SH-SY5Y (cell line): ENCODE measurements around the gene PLBD1.

ENCODE experiments used
- GATA2 ChIP-seq: IDR thresholded peaks from 2 replicates; pipeline ENCODE4 v1.6.1; 2011; ENCODE audit warnings: mild to moderate bottlenecking, low read depth, low read length
- GATA3 ChIP-seq: IDR thresholded peaks from 2 replicates; pipeline ENCODE4 v1.6.1; 2011; ENCODE audit warnings: low read depth, mild to moderate bottlenecking, low read length, moderate library complexity

Gene PLBD1

GRCh38 chr12:14577344-14577743, 9.7 kb upstream of the PLBD1 start:
- TF ChIP-seq GATA3 (no peak), GATA2 (no peak)

- TF ChIP-seq GATA2 (no peak), GATA3 (no peak)
Observed at GRCh38 chr12:14576896-14577295, 9.2 kb upstream of the PLBD1 start.

GRCh38 chr12:14575585-14575984, 7.9 kb upstream of the PLBD1 start:
- TF ChIP-seq GATA2 (no peak), GATA3 (no peak)

GRCh38 chr12:14573118-14573517, 5.4 kb upstream of the PLBD1 start:
- TF ChIP-seq GATA2, result no peak
- TF ChIP-seq GATA3, result no peak

GRCh38 chr12:14572401-14572800, 4.7 kb upstream of the PLBD1 start:
- no peak for TF ChIP-seq GATA2
- no peak for TF ChIP-seq GATA3

- TF ChIP-seq GATA3 (no peak), GATA2 (no peak)
Observed at GRCh38 chr12:14571779-14572178, 4.1 kb upstream of the PLBD1 start.

GRCh38 chr12:14570231-14570630, 2.5 kb upstream of the PLBD1 start:
- TF ChIP-seq GATA2, result no peak
- TF ChIP-seq GATA3, result no peak

GRCh38 chr12:14564336-14564959, 3.2 kb downstream of the PLBD1 start:
- no peak for TF ChIP-seq GATA3
- peak; percentile 49; the same call in 1 of the 2 replicates for TF ChIP-seq GATA2

- TF ChIP-seq GATA3 (no peak), GATA2 (no peak)
Observed at GRCh38 chr12:14563046-14563445, 4.6 kb downstream of the PLBD1 start.

- TF ChIP-seq GATA3 (no peak), GATA2 (no peak)
Observed at GRCh38 chr12:14562279-14562678, 5.4 kb downstream of the PLBD1 start.

- TF ChIP-seq GATA2 (no peak), GATA3 (no peak)
Observed at GRCh38 chr12:14561677-14562238, 5.9 kb downstream of the PLBD1 start.

- TF ChIP-seq GATA2, result no peak
Observed at GRCh38 chr12:14560904-14561574, 6.6 kb downstream of the PLBD1 start.

- TF ChIP-seq GATA3 (no peak), GATA2 (no peak)
Observed at GRCh38 chr12:14558473-14558959, 9.2 kb downstream of the PLBD1 start.

- TF ChIP-seq GATA2, result no peak
- no peak for TF ChIP-seq GATA3
Observed at GRCh38 chr12:14557966-14558365, 9.7 kb downstream of the PLBD1 start.

GRCh38 chr12:14554281-14555007, 13.2 kb downstream of the PLBD1 start:
- no peak for TF ChIP-seq GATA3
- TF ChIP-seq GATA2, result no peak
